ENCODE measurements around the gene TBC1D5.

The TBC1D5 gene

GRCh38 chr3:17190353-17191078 is 551.9 kb downstream of the TBC1D5 start:
- TF ChIP-seq CTCF (conservative IDR thresholded peaks at IDR 0.05; ENCODE audit: low read length): no peak
- DNase-seq (ENCODE audit: low read depth): no peak
- no peak overlapping the region for H3K4me3 ChIP-seq (ENCODE audit: low read length)

- DNase-seq (ENCODE audit: low read depth): no peak
- no peak for TF ChIP-seq CTCF (conservative IDR thresholded peaks at IDR 0.05; ENCODE audit: low read length)
- no peak overlapping the region for H3K4me3 ChIP-seq (ENCODE audit: low read length)
These were observed 554.1 kb downstream of the TBC1D5 start for GRCh38 chr3:17188378-17188777.

GRCh38 chr3:17187589-17188184 is 554.7 kb downstream of the TBC1D5 start:
- no peak for DNase-seq (ENCODE audit: low read depth)
- no peak overlapping the region for H3K4me3 ChIP-seq (ENCODE audit: low read length)
- TF ChIP-seq CTCF (conservative IDR thresholded peaks at IDR 0.05; ENCODE audit: low read length): no peak

GRCh38 chr3:17183951-17184550 is 558.4 kb downstream of the TBC1D5 start:
- no peak for TF ChIP-seq CTCF (conservative IDR thresholded peaks at IDR 0.05; ENCODE audit: low read length)
- DNase-seq (ENCODE audit: low read depth): peak; percentile 45

GRCh38 chr3:17182166-17182565 is 560.3 kb downstream of the TBC1D5 start:
- DNase-seq (ENCODE audit: low read depth): no peak
- H3K4me3 ChIP-seq (ENCODE audit: low read length): no peak overlapping the region
- no peak for TF ChIP-seq CTCF (conservative IDR thresholded peaks at IDR 0.05; ENCODE audit: low read length)

More at GRCh38 chr3:17183951-17184550, 558.4 kb downstream of the TBC1D5 start:
- H3K4me3 ChIP-seq (ENCODE audit: low read length): no peak overlapping the region

GRCh38 chr3:17181413-17181907 is 561.0 kb downstream of the TBC1D5 start:
- TF ChIP-seq CTCF (conservative IDR thresholded peaks at IDR 0.05; ENCODE audit: low read length): no peak
- H3K4me3 ChIP-seq (ENCODE audit: low read length): no peak overlapping the region
- no peak for DNase-seq (ENCODE audit: low read depth)

Data from AG10803 (cell line).